ENCODE measurements around the gene PLPP4.

DNA sequence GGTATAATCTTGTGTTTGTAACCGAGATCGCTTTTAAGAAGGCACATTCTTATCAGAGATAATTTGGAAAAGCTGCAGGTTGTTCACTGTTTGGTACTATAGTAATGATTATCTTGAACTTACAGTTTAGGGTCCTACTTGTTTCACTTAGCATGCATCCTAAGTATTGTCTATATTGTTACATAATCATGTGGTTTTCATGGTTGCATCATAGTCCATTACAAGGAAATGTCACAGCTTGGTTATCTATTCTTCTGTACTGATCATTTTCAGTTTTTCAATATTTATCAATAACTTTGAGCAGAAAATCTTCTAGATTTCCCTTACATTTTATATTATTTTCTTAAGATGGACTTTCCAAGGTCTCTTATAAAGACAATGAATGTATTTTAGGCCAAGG lies 116.3 kb downstream of the PLPP4 start:
- TF ChIP-seq, protein P1, sequence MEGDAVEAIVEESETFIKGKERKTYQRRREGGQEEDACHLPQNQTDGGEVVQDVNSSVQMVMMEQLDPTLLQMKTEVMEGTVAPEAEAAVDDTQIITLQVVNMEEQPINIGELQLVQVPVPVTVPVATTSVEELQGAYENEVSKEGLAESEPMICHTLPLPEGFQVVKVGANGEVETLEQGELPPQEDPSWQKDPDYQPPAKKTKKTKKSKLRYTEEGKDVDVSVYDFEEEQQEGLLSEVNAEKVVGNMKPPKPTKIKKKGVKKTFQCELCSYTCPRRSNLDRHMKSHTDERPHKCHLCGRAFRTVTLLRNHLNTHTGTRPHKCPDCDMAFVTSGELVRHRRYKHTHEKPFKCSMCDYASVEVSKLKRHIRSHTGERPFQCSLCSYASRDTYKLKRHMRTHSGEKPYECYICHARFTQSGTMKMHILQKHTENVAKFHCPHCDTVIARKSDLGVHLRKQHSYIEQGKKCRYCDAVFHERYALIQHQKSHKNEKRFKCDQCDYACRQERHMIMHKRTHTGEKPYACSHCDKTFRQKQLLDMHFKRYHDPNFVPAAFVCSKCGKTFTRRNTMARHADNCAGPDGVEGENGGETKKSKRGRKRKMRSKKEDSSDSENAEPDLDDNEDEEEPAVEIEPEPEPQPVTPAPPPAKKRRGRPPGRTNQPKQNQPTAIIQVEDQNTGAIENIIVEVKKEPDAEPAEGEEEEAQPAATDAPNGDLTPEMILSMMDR (IDR thresholded peaks at IDR 0.05 in 8 of 11, conservative IDR thresholded peaks at IDR 0.05 in 3 of 11), result no peak
- no peak for TF ChIP-seq POLR2AphosphoS5 (IDR thresholded peaks at IDR 0.05)
